HepG2 (cell line): Measurements from ENCODE around the gene POTEF. TPM values are rescaled to one million over a fixed set of nuclear protein-coding genes. Genes with fewer than 3 reads are reported as not detected.
"Not testable (repeated sequence)": the region's sequence is repeated elsewhere in the genome, so short reads cannot be mapped to it uniquely, and the experiment has no call there.

ENCODE experiments used
- ATAC-seq: fragments of 200-7000 bp; cut with Tn5 transposase; 3 replicates; pipeline ENCODE4 v1.9.1; 2020; ENCODE audit warnings: mild to moderate bottlenecking, moderate library complexity
- BruUV-seq: library from RNA; stranded (reverse); fragments of 400-500 nt; replicated peaks from 2 replicates; lab custom pipeline; 2021; lab: Mats Ljungman, UMichigan
- CTCF ChIA-PET: fragments of 300-600 bp; formaldehyde crosslinking; extraction: SDS; loops from one replicate; lab custom pipeline; 2021; ENCODE audit warnings: low total read pairs, inconsistent platforms, low intra/inter-chr PET ratio; lab: Yijun Ruan, JAX
- POLR2A ChIA-PET: fragments of 350-600 bp; sonication (Branson Sonifier 250); formaldehyde crosslinking; loops from one replicate; lab custom pipeline; 2020; ENCODE audit warnings: antibody characterized with exemption, inconsistent platforms; lab: Yijun Ruan, JAX
- DNase-seq: peaks from one replicate; pipeline ENCODE4 v3.0.0-alpha.2; 2015; ENCODE audit warnings: low spot score
- FAIRE-seq: peaks from 3 replicates; lab custom pipeline; 2011; peaks lifted over from hg19 to GRCh38; lab: Jason Lieb, UNC
- H2AFZ ChIP-seq: one replicate; pipeline ENCODE4 v1.6.1; 2011; ENCODE audit warnings: low read length, inconsistent platforms
- H3K27ac ChIP-seq: fragments of 300-600 bp; 3 replicates; pipeline ENCODE4 v1.8.0; 2011; ENCODE audit warnings: mixed run types, mild to moderate bottlenecking, mixed read lengths, low read length, inconsistent platforms; ENCODE audit not compliant: insufficient read depth; ENCODE audit errors: extremely low read length
- H3K27me3 ChIP-seq, 2 experiments: fragments of 200-600 bp in 1 of 2; 2 replicates in 1 of 2; 3 replicates in 1 of 2; pipeline versions ENCODE4 v1.6.0 to v1.8.0; 2011; ENCODE audit warnings: low read length in 2 of 2, mild to moderate bottlenecking in 2 of 2, moderate library complexity in 2 of 2, inconsistent platforms in 1 of 2; ENCODE audit not compliant: insufficient read depth in 2 of 2, control insufficient read depth in 1 of 2
- H3K36me3 ChIP-seq, 2 experiments: fragments of 200-600 bp in 1 of 2; replicated peaks in 1 of 2; 2 replicates in 1 of 2; 3 replicates in 1 of 2; pipeline versions ENCODE4 v1.5.1 to v1.8.0; 2011; ENCODE audit warnings: low read length in 2 of 2, inconsistent platforms in 1 of 2; ENCODE audit not compliant: insufficient read depth in 2 of 2, control insufficient read depth in 1 of 2
- H3K4me1 ChIP-seq: 2 replicates; pipeline ENCODE4 v1.5.1; 2012; ENCODE audit warnings: low read length, inconsistent platforms; ENCODE audit not compliant: insufficient read depth
- H3K4me2 ChIP-seq: 2 replicates; pipeline ENCODE4 v1.6.0; 2011; ENCODE audit warnings: low read depth, low read length, inconsistent platforms
- H3K4me3 ChIP-seq, 3 experiments: fragments of 200-600 bp in 1 of 3; sonication (generic), shearing (Covaris generic) in 1 of 3; replicated peaks in 1 of 3; 2 replicates each; pipeline ENCODE4 v1.5.1; 2011 to 2016; ENCODE audit warnings: low read length in 3 of 3, inconsistent platforms in 2 of 3, low read depth in 2 of 3, mild to moderate bottlenecking in 2 of 3, control low read depth in 1 of 3, mixed read lengths in 1 of 3; ENCODE audit not compliant: insufficient read depth in 1 of 3
- H3K79me2 ChIP-seq: one replicate; pipeline ENCODE4 v1.6.1; 2011; ENCODE audit warnings: low read length, inconsistent platforms; ENCODE audit not compliant: insufficient read depth
- H3K9ac ChIP-seq: 2 replicates; pipeline ENCODE4 v1.6.0; 2011; ENCODE audit warnings: mild to moderate bottlenecking, low read depth, low read length, inconsistent platforms; ENCODE audit not compliant: insufficient read depth
- H3K9me3 ChIP-seq: 2 replicates; pipeline ENCODE4 v1.5.1; 2012; ENCODE audit warnings: mild to moderate bottlenecking, low read length
- H4K20me1 ChIP-seq: 2 replicates; pipeline ENCODE4 v1.6.0; 2011; ENCODE audit warnings: inconsistent platforms, mild to moderate bottlenecking, low read length, moderate library complexity; ENCODE audit not compliant: insufficient read depth
- CTCF ChIP-seq: sonication (generic); formaldehyde crosslinking; IDR thresholded peaks from 2 replicates; pipeline ENCODE4 v1.5.0; 2020; ENCODE audit warnings: mild to moderate bottlenecking, missing genetic modification reagents, moderate library complexity
- ELF1 ChIP-seq: sonication (generic); formaldehyde crosslinking; IDR thresholded peaks from 2 replicates; pipeline ENCODE4 v1.4.0; 2020; ENCODE audit warnings: missing genetic modification reagents
- GFI1 ChIP-seq: sonication (generic); formaldehyde crosslinking; IDR thresholded peaks from 2 replicates; pipeline ENCODE4 v1.5.0; 2020; ENCODE audit warnings: missing genetic modification reagents, mild to moderate bottlenecking, borderline replicate concordance
- HOXA3 ChIP-seq: sonication (generic); formaldehyde crosslinking; IDR thresholded peaks from 2 replicates; pipeline ENCODE4 v1.5.0; 2020; ENCODE audit warnings: missing genetic modification reagents
- PATZ1 ChIP-seq: sonication (generic); formaldehyde crosslinking; IDR thresholded peaks from 2 replicates; pipeline ENCODE4 v1.4.0; 2020; ENCODE audit warnings: missing genetic modification reagents
- RFX3 ChIP-seq: IDR thresholded peaks from 2 replicates; pipeline ENCODE4 v1.6.1; 2016; ENCODE audit warnings: missing biosample characterization, missing genetic modification reagents
- SALL1 ChIP-seq: sonication (generic); formaldehyde crosslinking; IDR thresholded peaks from 2 replicates; pipeline ENCODE4 v1.8.0; 2022; ENCODE audit warnings: mild to moderate bottlenecking, missing genetic modification reagents
- SAP130 ChIP-seq: IDR thresholded peaks from 2 replicates; pipeline ENCODE4 v1.6.1; 2016; ENCODE audit warnings: low read depth
- ZGPAT ChIP-seq: IDR thresholded peaks from 2 replicates; pipeline ENCODE4 v1.6.1; 2016; ENCODE audit warnings: mild to moderate bottlenecking
- ZNF687 ChIP-seq: sonication (generic); formaldehyde crosslinking; IDR thresholded peaks from 2 replicates; pipeline ENCODE4 v1.5.1; 2020; ENCODE audit warnings: mild to moderate bottlenecking, missing genetic modification reagents, moderate library complexity
- WGBS: methylation state at CpG from one replicate; pipeline ENCODE4 v1.1.6; 2017; ENCODE audit warnings: low lambda C conversion rate; 5-methylcytosine and 5-hydroxymethylcytosine counted together
- in situ Hi-C: cut with HindIII; loops from 2 replicates; pipeline ENCODE4 v1.10.0; 2017; ENCODE audit warnings: low pct_unique_long_range_greater_than_20kb; ENCODE audit not compliant: extremely low pct_ligation_motif_present
- intact Hi-C: fragments of 100-400 bp; cut with micrococcal nuclease; formaldehyde crosslinking; loops from one replicate; pipeline ENCODE4 v1.10.0; 2022; ENCODE audit not compliant: unreplicated experiment
- polyA plus RNA-seq, 8 experiments: library from polyadenylated mRNA; depleted of rRNA in 3 of 8; stranded (reverse) in 7 of 8; unstranded in 1 of 8; fragments of >200 nt; fragmentation: Illumina TruSeq in 4 of 8; extraction: Trizol in 4 of 8; gene quantifications; 2 replicates each; pipeline versions ENCODE4 v1.2.1 to v1.2.3, GENCODE V29; 2011 to 2016; ENCODE audit warnings: low read depth in 4 of 8, missing spikeins in 1 of 8, mixed read lengths in 1 of 8; ENCODE audit not compliant: insufficient read depth in 1 of 8
- total RNA-seq, 5 experiments: library from RNA; depleted of rRNA; stranded (reverse); fragments of >200 nt; fragmentation: Illumina TruSeq; extraction: Trizol; gene quantifications; 2 replicates each; pipeline ENCODE4 v1.2.3, GENCODE V29; 2016; ENCODE audit warnings: low read depth in 1 of 5

Gene POTEF
- total and polyA plus RNA-seq, 2 of the 13 experiments (the other 11 are each of a cell fraction or from before 2014, with no cell fraction given) = 1.2 to 6.0 TPM

GRCh38 chr2:130145006-130145414 is 16.0 kb upstream of the POTEF start, which contains the start of gene CCDC74B:
Gene CCDC74B, minus strand, starts transcription at chr2:130145112. Its CDS starts 116 bp downstream, at chr2:130144996.
- H3K9me3 ChIP-seq, in situ Hi-C loops, H3K36me3 ChIP-seq, intact Hi-C loops, H3K79me2 ChIP-seq, POLR2A ChIA-PET, BruUV-seq, H3K4me1 ChIP-seq, H4K20me1 ChIP-seq, H3K9ac ChIP-seq, FAIRE-seq, H3K27ac ChIP-seq: not testable (repeated sequence)
- Histone ChIP-seq H3K4me2 (peak within 1 kb of the TSS; percentile 81), H3K27me3 (peaks cover 4 to 14% of the 10 kb centered on the region in 2 experiments; a peak in 4 of 5 replicates), H2AFZ (peak within 1 kb of the TSS; percentile 42), H3K4me3 (peak within 1 kb of the TSS; percentile 51 to 65 (median 54); a peak in 4 of 6 replicates)
- CTCF ChIA-PET = interaction anchor here (1.1 kb wide), 1 partner anchor 188 kb away, joined by 3 read pairs; no protein-coding TSS in a partner anchor
- peak; percentile 58 for DNase-seq
- ATAC-seq = peak; percentile 90
- WGBS = under 1% methylated on average over 18 of the region's 30 CpGs
- peak; percentile 68 for TF ChIP-seq RFX3
- peak; percentile 9; the same call in 1 of the 2 replicates for TF ChIP-seq CTCF (CRISPR knock-in tag)
- TF ChIP-seq ELF1 (CRISPR knock-in tag) = peak; percentile 40
- TF ChIP-seq PATZ1 = peak; percentile 32; the same call in 1 of the 2 replicates
- peak; percentile 47; the same call in 1 of the 2 replicates for TF ChIP-seq GFI1 (CRISPR knock-in tag)
- peak; percentile 69 for TF ChIP-seq SAP130 (CRISPR knock-in tag)
- TF ChIP-seq ZNF687 = peak; percentile 63
- TF ChIP-seq HOXA3 (CRISPR knock-in tag) = 0 out of 2 replicates have a peak, but pooled peaks have one; percentile 18
- peak; percentile 18; the same call in 1 of the 2 replicates for TF ChIP-seq SALL1 (CRISPR knock-in tag)
- 0 out of 2 replicates have a peak, but pooled peaks have one; percentile 21 for TF ChIP-seq ZGPAT (CRISPR knock-in tag)
